ENCODE results near the gene LRRC43. TPM values are rescaled to one million over a fixed set of nuclear protein-coding genes. Genes with fewer than 3 reads are reported as not detected.

LRRC43 gene
- total RNA-seq, 2 experiments from 2014 or later: not detected

- Histone ChIP-seq H4K20me1 (ENCODE audit: insufficient read depth, low read length) (no peaks in the 10 kb centered on the region), H3K9me3 (ENCODE audit: low read length) (no peaks in the 10 kb centered on the region), H3K27ac (ENCODE audit: low read depth, low read length, poor library complexity, severe bottlenecking) (no peak overlapping the region), H3K4me2 (ENCODE audit: low read length) (no peak overlapping the region), H3K4me3 (ENCODE audit: low read depth, low read length, poor library complexity, severe bottlenecking) (no peak overlapping the region), H3K79me2 (ENCODE audit: insufficient read depth, low read depth, low read length) (no peaks in the 10 kb centered on the region), H3K36me3 (ENCODE audit: insufficient read depth, low read length) (no peaks in the 10 kb centered on the region), H2AFZ (ENCODE audit: low read length) (no peak overlapping the region), H3K9me2 (ENCODE audit: insufficient read depth, low read length) (no peaks in the 10 kb centered on the region), H3K4me1 (ENCODE audit: insufficient read depth, low read length, poor library complexity, severe bottlenecking) (peaks cover 4% of the 10 kb centered on the region)
- ChIA-PET POLR2A (no interaction called here), CTCF (ENCODE audit: unreplicated experiment) (no interaction called here)
- TF ChIP-seq CTCF (conservative IDR thresholded peaks at IDR 0.05; ENCODE audit: low read length): no peak
- TF ChIP-seq EZH2phosphoT487 (IDR thresholded peaks at IDR 0.05; ENCODE audit: borderline replicate concordance, low read depth, low read length): no peak
- intact Hi-C loops (cut with micrococcal nuclease; ENCODE audit: unreplicated experiment): no loop called here
- no peak for DNase-seq (ENCODE audit: low spot score)
- BruUV-seq (replicated peaks): no TSS peak
These were observed 12.5 kb downstream of the LRRC43 start for GRCh38 chr12:122195405-122195804.

GRCh38 chr12:122197612-122197966 is 14.7 kb downstream of the LRRC43 start:
- ChIA-PET POLR2A (no interaction called here), CTCF (ENCODE audit: unreplicated experiment) (no interaction called here)
- DNase-seq (ENCODE audit: low spot score): no peak
- peaks cover 4% of the 10 kb centered on the region for H3K4me1 ChIP-seq (ENCODE audit: insufficient read depth, low read length, poor library complexity, severe bottlenecking)
- BruUV-seq (replicated peaks): no TSS peak
- no peak overlapping the region for H2AFZ ChIP-seq (ENCODE audit: low read length)
- no peak for TF ChIP-seq CTCF (conservative IDR thresholded peaks at IDR 0.05; ENCODE audit: low read length)
- TF ChIP-seq EZH2phosphoT487 (IDR thresholded peaks at IDR 0.05; ENCODE audit: borderline replicate concordance, low read depth, low read length): no peak
- no peaks in the 10 kb centered on the region for H3K36me3 ChIP-seq (ENCODE audit: insufficient read depth, low read length)
- no peak overlapping the region; the same call in 1 of the 2 replicates for H3K4me2 ChIP-seq (ENCODE audit: low read length)
- H3K27ac ChIP-seq (ENCODE audit: low read depth, low read length, poor library complexity, severe bottlenecking): no peak overlapping the region
- H3K9me3 ChIP-seq (ENCODE audit: low read length): no peaks in the 10 kb centered on the region
- H3K9me2 ChIP-seq (ENCODE audit: insufficient read depth, low read length): no peaks in the 10 kb centered on the region
- H3K4me3 ChIP-seq (ENCODE audit: low read depth, low read length, poor library complexity, severe bottlenecking): no peak overlapping the region
- no peaks in the 10 kb centered on the region for H4K20me1 ChIP-seq (ENCODE audit: insufficient read depth, low read length)
- no peaks in the 10 kb centered on the region for H3K79me2 ChIP-seq (ENCODE audit: insufficient read depth, low read depth, low read length)
- intact Hi-C loops (cut with micrococcal nuclease; ENCODE audit: unreplicated experiment): no loop called here

GRCh38 chr12:122199484-122200355 is 16.8 kb downstream of the LRRC43 start:
- Histone ChIP-seq H4K20me1 (ENCODE audit: insufficient read depth, low read length) (no peaks in the 10 kb centered on the region), H3K4me2 (ENCODE audit: low read length) (no peak overlapping the region), H3K9me3 (ENCODE audit: low read length) (no peaks in the 10 kb centered on the region), H3K36me3 (ENCODE audit: insufficient read depth, low read length) (no peaks in the 10 kb centered on the region), H3K27ac (ENCODE audit: low read depth, low read length, poor library complexity, severe bottlenecking) (no peak overlapping the region), H3K79me2 (ENCODE audit: insufficient read depth, low read depth, low read length) (no peaks in the 10 kb centered on the region), H3K4me3 (ENCODE audit: low read depth, low read length, poor library complexity, severe bottlenecking) (no peak overlapping the region), H2AFZ (ENCODE audit: low read length) (no peak overlapping the region), H3K4me1 (ENCODE audit: insufficient read depth, low read length, poor library complexity, severe bottlenecking) (peaks cover 4% of the 10 kb centered on the region), H3K9me2 (ENCODE audit: insufficient read depth, low read length) (no peaks in the 10 kb centered on the region)
- DNase-seq (ENCODE audit: low spot score): no peak
- intact Hi-C loops (cut with micrococcal nuclease; ENCODE audit: unreplicated experiment): no loop called here
- BruUV-seq (replicated peaks): no TSS peak
- no peak for TF ChIP-seq EZH2phosphoT487 (IDR thresholded peaks at IDR 0.05; ENCODE audit: borderline replicate concordance, low read depth, low read length)
- TF ChIP-seq CTCF (conservative IDR thresholded peaks at IDR 0.05; ENCODE audit: low read length): no peak
- ChIA-PET POLR2A (no interaction called here), CTCF (ENCODE audit: unreplicated experiment) (no interaction called here)

Measured in OCI-LY7 (cell line).